Endothelial cell of umbilical vein (primary cell): ENCODE measurements around the gene MFNG. TPM values are rescaled to one million over a fixed set of nuclear protein-coding genes. Genes with fewer than 3 reads are reported as not detected.

Experiments
- BruUV-seq: library from RNA; stranded (reverse); fragments of 400-500 nt; replicated peaks from 2 replicates; lab custom pipeline; 2021; lab: Mats Ljungman, UMichigan
- CTCF ChIA-PET: fragments of 300-600, 350-600 bp; sonication (Branson Sonifier 250); formaldehyde crosslinking; loops from one replicate; lab custom pipeline; 2021; ENCODE audit warnings: antibody characterized with exemption, inconsistent platforms; lab: Charles Lee
- POLR2A ChIA-PET: fragments of 300-600, 350-600 bp; sonication (Branson Sonifier 250); formaldehyde crosslinking; loops from one replicate; lab custom pipeline; 2021; ENCODE audit warnings: antibody characterized with exemption, inconsistent platforms; lab: Charles Lee
- DNase-seq: peaks from one replicate; pipeline ENCODE4 v3.0.0-alpha.2; 2011; ENCODE audit warnings: low read depth, low spot score
- FAIRE-seq: peaks from 2 replicates; lab custom pipeline; 2011; peaks lifted over from hg19 to GRCh38; lab: Jason Lieb, UNC
- H2AFZ ChIP-seq: 2 replicates; pipeline ENCODE4 v1.6.0; 2012; ENCODE audit warnings: low read depth, low read length, control low read depth, inconsistent platforms
- H3K27ac ChIP-seq: 2 replicates; pipeline ENCODE4 v1.5.1; 2011; ENCODE audit warnings: low read depth, mild to moderate bottlenecking, control low read depth, low read length, moderate library complexity; ENCODE audit not compliant: insufficient read depth
- H3K27me3 ChIP-seq, 2 experiments: 2 replicates each; pipeline versions ENCODE4 v1.6.0 to v1.6.1; 2011; ENCODE audit warnings: low read length in 2 of 2, mixed read lengths in 1 of 2; ENCODE audit not compliant: control insufficient read depth in 2 of 2, insufficient read depth in 2 of 2
- H3K36me3 ChIP-seq, 2 experiments: 2 replicates in 1 of 2; 3 replicates in 1 of 2; pipeline ENCODE4 v1.5.1; 2011; ENCODE audit warnings: low read length in 2 of 2, mild to moderate bottlenecking in 1 of 2, moderate library complexity in 1 of 2; ENCODE audit not compliant: control insufficient read depth in 2 of 2, insufficient read depth in 2 of 2; ENCODE audit errors: extremely low read depth in 1 of 2
- H3K4me1 ChIP-seq: 3 replicates; pipeline ENCODE4 v1.5.1; 2011; ENCODE audit warnings: mild to moderate bottlenecking, low read length; ENCODE audit not compliant: control insufficient read depth, insufficient read depth; ENCODE audit errors: extremely low read depth
- H3K4me2 ChIP-seq: 2 replicates; pipeline ENCODE4 v1.6.1; 2011; ENCODE audit warnings: low read length, control low read depth, mixed read lengths; ENCODE audit not compliant: insufficient read depth
- H3K4me3 ChIP-seq, 3 experiments: fragments of 200-600 bp in 1 of 3; sonication (generic), shearing (Covaris generic) in 1 of 3; replicated peaks in 1 of 3; 2 replicates each; pipeline ENCODE4 v1.5.1; 2011 to 2016; ENCODE audit warnings: control low read depth in 3 of 3, low read length in 3 of 3, mild to moderate bottlenecking in 2 of 3, inconsistent platforms in 1 of 3, low read depth in 1 of 3, moderate library complexity in 1 of 3; ENCODE audit not compliant: insufficient read depth in 1 of 3
- H3K79me2 ChIP-seq: 2 replicates; pipeline ENCODE4 v1.6.0; 2012; ENCODE audit warnings: low read length, inconsistent platforms; ENCODE audit not compliant: control insufficient read depth, insufficient read depth
- H3K9ac ChIP-seq: replicated peaks from 2 replicates; pipeline ENCODE3; 2011; ENCODE audit warnings: low read length, control low read depth; ENCODE audit not compliant: insufficient read depth; ENCODE audit errors: extremely low read depth
- H3K9me1 ChIP-seq: replicated peaks from 3 replicates; pipeline ENCODE4 v1.6.0; 2011; ENCODE audit warnings: mild to moderate bottlenecking, low read length; ENCODE audit not compliant: control insufficient read depth, insufficient read depth; ENCODE audit errors: extremely low read depth
- H3K9me3 ChIP-seq: replicated peaks from 2 replicates; pipeline ENCODE4 v1.5.1; 2012; ENCODE audit warnings: low read length, inconsistent platforms; ENCODE audit not compliant: control insufficient read depth, insufficient read depth
- H4K20me1 ChIP-seq: replicated peaks from 2 replicates; pipeline ENCODE3; 2011; ENCODE audit warnings: mild to moderate bottlenecking, low read length; ENCODE audit not compliant: control insufficient read depth, insufficient read depth; ENCODE audit errors: extremely low read depth
- EZH2 ChIP-seq: IDR thresholded peaks from 2 replicates; pipeline ENCODE4 v1.6.1; 2012; ENCODE audit warnings: borderline replicate concordance, low read depth, mild to moderate bottlenecking, moderate library complexity, low read length, inconsistent platforms; ENCODE audit not compliant: severe bottlenecking
- GATA2 ChIP-seq: IDR thresholded peaks from 2 replicates; pipeline ENCODE4 v1.7.0; 2011; ENCODE audit warnings: low read depth, mild to moderate bottlenecking, moderate library complexity, mixed read lengths, low read length; ENCODE audit not compliant: insufficient read length, insufficient read depth
- JUN ChIP-seq: IDR thresholded peaks from 2 replicates; pipeline ENCODE4 v1.6.1; 2011; ENCODE audit warnings: borderline replicate concordance, low read depth; ENCODE audit not compliant: insufficient read length, insufficient read depth
- MYC ChIP-seq: IDR thresholded peaks from one replicate; pipeline ENCODE4 v1.6.1; 2011; ENCODE audit warnings: mild to moderate bottlenecking, low read depth, low read length
- POLR2A ChIP-seq: IDR thresholded peaks from 2 replicates; pipeline ENCODE4 v1.6.1; 2012; ENCODE audit warnings: low read depth, mild to moderate bottlenecking, control low read depth, low read length
- POLR2AphosphoS5 ChIP-seq: IDR thresholded peaks from 2 replicates; pipeline ENCODE4 v1.6.1; 2012; ENCODE audit warnings: low read depth, mild to moderate bottlenecking, control low read depth, low read length, moderate library complexity; ENCODE audit not compliant: insufficient read depth
- dilution Hi-C: fragments of 300-500 bp; cut with MboI; formaldehyde crosslinking; loops from one replicate; pipeline ENCODE4 v1.15.0; 2019; ENCODE audit warnings: low sequenced_read_pairs; ENCODE audit not compliant: extremely low pct_ligation_motif_present
- intact Hi-C: fragments of 100-400 bp; cut with micrococcal nuclease; formaldehyde crosslinking; loops from one replicate; pipeline ENCODE4 v1.10.0; 2022
- polyA plus RNA-seq, 4 experiments: library from polyadenylated mRNA; depleted of rRNA in 3 of 4; stranded (reverse) in 3 of 4; unstranded in 1 of 4; fragments of >200 nt; gene quantifications; 2 replicates each; pipeline versions ENCODE4 v1.2.1 to v1.2.3, GENCODE V29; 2011 to 2012; ENCODE audit warnings: missing spikeins in 1 of 4
- total RNA-seq: library from RNA; stranded (reverse); gene quantifications from 2 replicates; pipeline ENCODE4 v1.2.3, GENCODE V29; 2021

MFNG gene
- total and polyA plus RNA-seq, 2 donors (not counting 3 experiments of a cell fraction or from before 2014, with no cell fraction given): 188 to 257 TPM

DNA sequence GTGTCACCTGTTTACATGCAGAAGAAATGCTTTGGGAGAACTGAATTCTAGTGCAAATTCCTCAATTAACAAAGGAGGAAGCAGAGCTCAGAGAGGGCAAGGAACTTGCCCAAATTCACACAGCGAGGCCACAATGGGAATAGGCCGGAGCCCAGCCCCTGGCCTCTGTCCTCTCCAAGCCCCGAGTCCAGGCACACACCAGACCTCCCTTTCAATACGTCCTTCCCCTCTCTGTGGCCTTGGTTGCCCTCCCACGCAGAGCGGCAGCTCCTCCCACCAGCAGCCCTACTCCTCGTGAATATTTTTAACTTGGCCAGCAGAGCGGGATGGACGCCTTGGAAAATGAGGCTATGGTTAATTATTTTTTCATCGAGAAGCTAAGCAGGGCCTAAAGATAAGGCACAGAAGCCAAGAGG, 34.6 kb upstream of the MFNG start:
- no peaks in the 10 kb centered on the region for H3K27me3 ChIP-seq
- TF ChIP-seq GATA2: no peak
- no peak for TF ChIP-seq JUN
- no peak overlapping the region for H3K27ac ChIP-seq
- peaks cover 22% of the 10 kb centered on the region for H3K79me2 ChIP-seq
- H3K9me1 ChIP-seq: no peaks in the 10 kb centered on the region
- no peaks in the 10 kb centered on the region for H4K20me1 ChIP-seq
- peak overlapping the region; percentile 30 for H2AFZ ChIP-seq
- DNase-seq (no peak), FAIRE-seq (no peak)
- ChIA-PET POLR2A (interaction anchor here (0.6 to 0.7 kb wide), 2 partner anchors 9 to 81 kb away, joined by 6 to 7 read pairs; no protein-coding TSS in a partner anchor), CTCF (interaction anchor here (0.5 to 2.8 kb wide), 6 partner anchors 8 to 87 kb away, joined by 3 to 10 read pairs (median 4); no protein-coding TSS in a partner anchor)
- H3K4me2 ChIP-seq: no peak overlapping the region
- no peak overlapping the region for H3K4me3 ChIP-seq
- dilution Hi-C loops: no loop called here
- no TSS peak for BruUV-seq
- intact Hi-C loops: no loop called here
- H3K9ac ChIP-seq: no peak overlapping the region
- peaks cover 19% of the 10 kb centered on the region for H3K4me1 ChIP-seq
- no peaks in the 10 kb centered on the region for H3K9me3 ChIP-seq
- peaks cover 3 to 4% of the 10 kb centered on the region in 2 experiments for H3K36me3 ChIP-seq

DNA sequence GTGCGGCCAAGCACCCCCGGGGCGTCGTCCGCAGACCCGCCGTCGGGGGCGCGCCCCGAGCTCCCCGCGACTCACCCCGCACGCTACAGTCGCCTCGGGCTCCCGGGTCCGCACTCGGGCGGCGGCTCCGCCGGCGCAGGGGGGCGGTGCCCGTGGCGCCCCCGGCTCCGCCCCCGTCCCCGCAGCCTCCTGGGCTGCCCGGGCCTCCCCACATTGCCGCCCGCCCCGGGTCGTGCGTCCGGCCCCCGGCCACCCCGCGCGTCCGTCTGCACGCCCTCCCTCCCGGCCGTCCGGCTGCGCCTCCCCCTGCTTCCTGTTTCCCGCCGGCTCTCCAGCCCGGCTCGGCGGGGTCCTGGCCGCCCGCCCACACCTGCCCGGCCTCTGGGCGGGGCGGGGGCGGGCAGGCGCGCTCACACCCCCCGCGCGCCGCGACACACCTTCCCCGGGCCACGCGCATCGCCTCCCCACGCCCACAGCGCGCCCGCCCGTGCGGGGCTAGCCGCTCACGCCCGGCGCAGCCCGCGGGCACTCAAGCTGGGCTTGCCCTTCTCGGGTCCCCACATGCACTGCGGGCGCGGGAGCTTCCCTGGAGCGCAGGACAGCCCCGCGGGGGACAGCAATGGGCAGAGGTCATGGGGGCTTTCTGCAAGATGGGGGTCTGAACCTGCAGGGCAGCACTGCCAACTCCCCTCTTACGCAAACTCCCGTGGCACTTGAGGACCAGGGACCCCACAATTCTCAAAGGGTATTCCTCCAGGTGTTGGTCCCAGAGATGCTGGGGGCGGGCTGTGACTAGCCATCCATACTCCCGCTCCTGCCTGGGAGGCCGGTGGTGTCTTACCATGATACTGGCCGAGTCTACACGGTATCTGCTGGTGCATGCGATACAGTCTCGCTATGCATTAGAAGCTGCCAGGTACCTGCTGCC, 33.3 kb upstream of the MFNG start, which contains the start of gene CARD10:
Gene CARD10, minus strand, starts transcription at position 148 of the 928 bp plus-strand sequence. CDS start 215 bp downstream, outside the sequence.
- intact Hi-C loops: loop anchor here (2.0 kb wide), 1 partner anchor 35 kb away; no protein-coding TSS in a partner anchor
- DNase-seq: peak; percentile 33

More for the DNA sequence above, 33.3 kb upstream of the MFNG start, which contains the start of gene CARD10:
- peak; percentile 40 for FAIRE-seq
- Histone ChIP-seq H4K20me1 (no peaks in the 10 kb centered on the region), H3K9me1 (no peaks in the 10 kb centered on the region), H3K79me2 (peaks cover 22% of the 10 kb centered on the region), H3K9me3 (no peaks in the 10 kb centered on the region), H3K27me3 (no peaks in the 10 kb centered on the region), H3K4me3 (peak within 1 kb of the TSS; percentile 69 to 84 (median 78)), H2AFZ (peak within 1 kb of the TSS; percentile 39), H3K4me2 (peak within 1 kb of the TSS; percentile 78), H3K4me1 (peaks cover 9% of the 10 kb centered on the region), H3K36me3 (peaks cover 11 to 12% of the 10 kb centered on the region in 2 experiments), H3K9ac (peak within 1 kb of the TSS; percentile 44), H3K27ac (no peak within 1 kb of the TSS)
- ChIA-PET POLR2A (no interaction called here), CTCF (interaction anchor here (0.9 to 2.8 kb wide), 6 partner anchors 21 to 73 kb away, joined by 3 to 10 read pairs (median 5); no protein-coding TSS in a partner anchor)
- dilution Hi-C loops: no loop called here
- BruUV-seq: no TSS peak
- TF ChIP-seq MYC (no peak), EZH2 (no peak), POLR2A (peak; percentile 64), GATA2 (no peak), POLR2AphosphoS5 (peak; percentile 70)
